ENCODE results near the gene CLCN5. TPM values are rescaled to one million over a fixed set of nuclear protein-coding genes. Genes with fewer than 3 reads are reported as not detected.

Gene CLCN5
- polyA plus RNA-seq, 1 donor = 87.5 TPM

- no peak for DNase-seq (ENCODE audit: low read depth)
Measured at GRCh38 chrX:50081282-50081889, 159.0 kb downstream of the CLCN5 start.

GRCh38 chrX:50082741-50083140, 160.3 kb downstream of the CLCN5 start:
- no peak for DNase-seq (ENCODE audit: low read depth)

GRCh38 chrX:50088645-50089044, 166.2 kb downstream of the CLCN5 start:
- no peak for DNase-seq (ENCODE audit: low read depth)

GRCh38 chrX:50093625-50094024, 171.2 kb downstream of the CLCN5 start:
- DNase-seq (ENCODE audit: low read depth) = no peak

GRCh38 chrX:50097071-50097470, 174.7 kb downstream of the CLCN5 start:
- peak; percentile 44 for DNase-seq (ENCODE audit: low read depth)

- DNase-seq (ENCODE audit: low read depth) = no peak
Measured at GRCh38 chrX:50098241-50098640, 175.8 kb downstream of the CLCN5 start.

- no peak for DNase-seq (ENCODE audit: low read depth)
Measured at GRCh38 chrX:50098749-50099148, 176.4 kb downstream of the CLCN5 start.

GRCh38 chrX:50099331-50099730, 176.9 kb downstream of the CLCN5 start:
- no peak for DNase-seq (ENCODE audit: low read depth)

- no peak for DNase-seq (ENCODE audit: low read depth)
Measured at GRCh38 chrX:50100188-50100587, 177.8 kb downstream of the CLCN5 start.

- no peak for DNase-seq (ENCODE audit: low read depth)
Measured at GRCh38 chrX:50103176-50103575, 180.8 kb downstream of the CLCN5 start.

GRCh38 chrX:50103866-50104566, 181.6 kb downstream of the CLCN5 start:
- DNase-seq (ENCODE audit: low read depth) = no peak

GRCh38 chrX:50106051-50106675, 183.8 kb downstream of the CLCN5 start:
- no peak for DNase-seq (ENCODE audit: low read depth)

- DNase-seq (ENCODE audit: low read depth) = no peak
Measured at GRCh38 chrX:50107470-50107869, 185.1 kb downstream of the CLCN5 start.

- DNase-seq (ENCODE audit: low read depth) = no peak
Measured at GRCh38 chrX:50108264-50108663, 185.9 kb downstream of the CLCN5 start.

GRCh38 chrX:50111742-50112141, 189.3 kb downstream of the CLCN5 start:
- DNase-seq (ENCODE audit: low read depth) = peak; percentile 45

GRCh38 chrX:50114113-50114512, 191.7 kb downstream of the CLCN5 start:
- no peak for DNase-seq (ENCODE audit: low read depth)

- no peak for DNase-seq (ENCODE audit: low read depth)
Measured at GRCh38 chrX:50115973-50116372, 193.6 kb downstream of the CLCN5 start.

- DNase-seq (ENCODE audit: low read depth) = no peak
Measured at GRCh38 chrX:50117476-50117875, 195.1 kb downstream of the CLCN5 start.

GRCh38 chrX:50125480-50125879, 203.1 kb downstream of the CLCN5 start:
- no peak for DNase-seq (ENCODE audit: low read depth)

GRCh38 chrX:50147972-50148371, 225.6 kb downstream of the CLCN5 start:
- DNase-seq (ENCODE audit: low read depth) = no peak
